ENCODE results near the gene SPTBN5. TPM values are rescaled to one million over a fixed set of nuclear protein-coding genes. Genes with fewer than 3 reads are reported as not detected.

SPTBN5 gene
- total RNA-seq (2014; rRNA removed; shearing (Covaris generic)), result 0.06 and 0.10 TPM in 2 replicates
- polyA plus RNA-seq (2014; cell fraction: nucleus; rRNA removed), result 0.57 and 0.98 TPM in 2 replicates

DNA sequence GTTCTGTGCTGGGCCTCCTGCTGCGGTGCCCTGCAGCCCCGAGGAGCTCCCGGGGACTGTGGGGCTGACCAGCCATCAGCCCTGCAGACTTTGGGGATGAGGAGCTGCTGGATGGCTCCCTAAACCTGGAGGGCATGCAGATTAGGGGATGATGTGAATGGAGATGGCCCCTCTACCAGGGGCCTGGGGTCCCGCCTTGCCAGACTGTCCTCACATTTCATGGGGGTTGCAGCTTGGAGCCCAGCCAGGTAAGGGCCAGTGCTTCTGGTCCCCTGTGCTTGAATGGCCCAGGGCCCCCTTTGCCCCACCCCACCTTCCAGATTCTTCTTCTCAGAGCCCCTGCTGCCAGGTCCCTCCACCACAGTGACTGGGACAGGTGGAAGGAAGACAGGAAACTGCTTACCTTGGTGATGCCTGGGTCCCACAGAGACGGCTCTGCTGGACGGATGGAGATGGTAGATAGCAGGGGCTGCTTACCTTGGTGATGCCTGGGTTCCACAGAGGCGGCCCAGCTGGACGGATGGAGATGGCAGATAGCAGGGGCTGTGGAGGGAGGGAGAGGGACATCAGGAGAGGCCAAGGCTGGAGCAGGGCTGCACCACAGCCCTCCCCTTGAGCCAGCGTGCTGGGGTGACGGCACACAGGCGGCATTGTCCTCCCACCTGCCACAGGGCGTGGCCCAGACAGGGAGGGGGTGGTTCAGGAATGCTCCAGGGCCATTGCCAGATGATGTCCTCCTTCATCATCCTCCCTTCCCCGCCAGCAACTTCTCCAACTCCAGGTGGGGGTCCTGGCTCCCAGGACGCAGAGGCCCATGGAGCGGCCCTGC, at the start of gene SPTBN5:
TSS of gene SPTBN5 (minus strand) at position 632 of the 829 bp plus-strand sequence. CDS start at position 76, 556 bp downstream.
- DNase-seq (ENCODE audit: extremely low read depth, low read depth), result no peak

DNA sequence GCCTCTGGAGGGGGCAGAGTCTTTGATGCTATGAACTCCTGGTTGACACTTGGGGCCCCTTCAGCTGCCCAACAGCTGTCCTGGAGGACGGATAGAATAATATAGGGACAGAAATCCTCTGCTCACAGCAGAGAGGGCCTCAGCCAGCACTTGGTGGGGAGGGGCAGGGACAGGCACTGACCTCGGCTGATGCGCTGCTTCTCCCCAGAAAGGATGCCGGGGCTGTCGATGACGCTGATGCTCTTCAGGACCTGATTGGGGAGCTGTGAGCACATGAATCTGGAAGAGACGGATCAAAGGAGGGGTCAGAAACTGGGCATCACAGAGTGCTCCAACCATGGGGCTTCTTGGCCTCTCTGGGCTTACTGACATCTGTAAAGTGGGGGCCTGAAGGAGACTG, 49.0 kb upstream of the SPTBN5 start:
- no peak for DNase-seq (ENCODE audit: extremely low read depth, low read depth)

DNA sequence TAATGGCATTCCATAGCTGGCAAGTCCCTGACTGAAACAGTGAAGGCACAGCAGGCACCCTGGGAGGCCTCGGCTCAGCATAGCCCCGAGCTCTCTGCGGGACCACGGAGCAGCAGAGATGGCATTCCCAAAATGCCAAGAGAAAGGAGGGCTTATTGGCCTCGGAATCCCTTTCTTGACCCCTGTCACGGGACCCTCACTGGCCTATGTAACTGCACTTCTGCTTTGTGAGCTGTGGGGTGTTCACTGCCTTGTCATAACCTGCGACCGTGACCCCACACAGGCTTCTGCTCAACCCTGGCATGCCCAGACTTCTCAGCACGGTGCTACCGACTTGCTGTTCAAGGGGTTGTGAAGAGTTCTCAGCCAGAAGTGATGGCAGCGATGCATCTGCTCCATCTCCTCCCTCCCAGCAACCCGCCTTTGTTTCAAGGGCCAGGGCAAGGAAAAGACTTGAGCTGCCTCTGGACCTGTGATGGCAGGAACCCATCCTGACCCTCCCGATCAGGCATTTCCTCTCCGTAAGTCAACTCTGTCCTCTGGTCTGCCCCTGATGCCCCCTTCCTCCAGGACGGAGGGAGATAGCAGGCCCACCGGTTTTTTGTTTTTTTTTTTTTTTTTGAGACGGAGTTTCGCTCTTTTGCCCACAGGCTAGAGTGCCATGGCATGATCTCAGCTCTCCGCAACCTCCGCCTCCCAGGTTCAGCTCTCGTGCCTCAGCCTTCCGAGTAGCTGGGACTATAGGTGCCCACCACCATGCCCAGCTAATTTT, 48.0 kb upstream of the SPTBN5 start:
- DNase-seq (ENCODE audit: extremely low read depth, low read depth), result no peak

DNA sequence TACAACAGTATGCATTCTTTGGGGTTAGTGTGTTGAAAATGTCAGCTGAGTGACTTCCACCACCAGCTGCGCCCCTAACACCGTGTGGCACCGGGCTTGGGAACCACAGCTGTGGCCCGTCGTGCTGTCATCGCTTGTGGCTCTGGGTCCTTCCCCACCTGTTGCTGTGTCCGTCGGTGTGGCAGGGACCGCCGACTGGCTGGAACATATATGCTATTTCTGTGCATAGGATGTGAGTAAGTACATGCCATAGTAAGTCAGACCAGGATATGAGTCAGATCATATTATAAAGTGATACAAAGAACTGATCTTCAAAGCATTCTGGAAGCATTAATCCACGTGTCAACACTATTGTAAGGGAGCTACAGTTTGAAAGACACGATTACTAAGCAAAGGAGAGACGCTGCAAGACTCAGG, 46.6 kb upstream of the SPTBN5 start:
- no peak for DNase-seq (ENCODE audit: extremely low read depth, low read depth)

DNA sequence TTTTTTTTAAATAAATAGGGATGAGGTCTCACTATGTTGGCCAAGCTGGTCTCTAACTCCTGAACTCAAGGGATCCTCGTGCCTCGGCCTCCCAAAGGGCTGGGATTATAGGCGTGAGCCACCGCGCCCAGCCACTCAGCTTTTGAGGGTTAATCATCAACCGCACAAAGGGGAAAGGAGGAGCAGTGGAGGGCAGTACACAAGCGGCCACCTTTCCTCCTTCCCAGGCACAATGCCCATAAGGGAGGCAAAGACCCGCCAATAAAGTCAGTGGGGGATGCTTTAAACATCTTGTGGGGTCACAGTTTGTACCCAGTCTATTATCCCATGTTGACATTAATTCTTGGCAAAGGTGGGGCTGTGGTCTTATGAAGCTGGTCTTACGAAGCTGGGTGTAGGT, 46.1 kb upstream of the SPTBN5 start:
- DNase-seq (ENCODE audit: extremely low read depth, low read depth), result no peak

DNA sequence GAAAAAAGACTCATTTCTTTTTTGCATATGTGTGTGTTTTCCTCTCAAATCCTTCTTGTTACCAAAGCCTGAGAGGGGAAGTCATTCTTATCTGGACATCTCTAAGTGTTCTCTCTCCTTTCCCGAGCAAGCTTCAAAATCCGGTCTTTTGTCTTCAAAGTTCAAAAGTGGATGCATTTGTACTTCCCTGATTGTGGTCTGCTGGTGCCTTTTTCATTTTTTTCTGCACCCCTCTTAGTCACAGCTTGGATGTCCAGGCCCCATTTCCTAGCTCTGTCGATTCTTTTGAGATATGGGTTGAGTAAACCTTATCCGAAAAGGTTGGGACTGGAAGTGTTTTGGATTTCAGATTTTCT, 43.7 kb upstream of the SPTBN5 start:
- DNase-seq (ENCODE audit: extremely low read depth, low read depth), result no peak

DNA sequence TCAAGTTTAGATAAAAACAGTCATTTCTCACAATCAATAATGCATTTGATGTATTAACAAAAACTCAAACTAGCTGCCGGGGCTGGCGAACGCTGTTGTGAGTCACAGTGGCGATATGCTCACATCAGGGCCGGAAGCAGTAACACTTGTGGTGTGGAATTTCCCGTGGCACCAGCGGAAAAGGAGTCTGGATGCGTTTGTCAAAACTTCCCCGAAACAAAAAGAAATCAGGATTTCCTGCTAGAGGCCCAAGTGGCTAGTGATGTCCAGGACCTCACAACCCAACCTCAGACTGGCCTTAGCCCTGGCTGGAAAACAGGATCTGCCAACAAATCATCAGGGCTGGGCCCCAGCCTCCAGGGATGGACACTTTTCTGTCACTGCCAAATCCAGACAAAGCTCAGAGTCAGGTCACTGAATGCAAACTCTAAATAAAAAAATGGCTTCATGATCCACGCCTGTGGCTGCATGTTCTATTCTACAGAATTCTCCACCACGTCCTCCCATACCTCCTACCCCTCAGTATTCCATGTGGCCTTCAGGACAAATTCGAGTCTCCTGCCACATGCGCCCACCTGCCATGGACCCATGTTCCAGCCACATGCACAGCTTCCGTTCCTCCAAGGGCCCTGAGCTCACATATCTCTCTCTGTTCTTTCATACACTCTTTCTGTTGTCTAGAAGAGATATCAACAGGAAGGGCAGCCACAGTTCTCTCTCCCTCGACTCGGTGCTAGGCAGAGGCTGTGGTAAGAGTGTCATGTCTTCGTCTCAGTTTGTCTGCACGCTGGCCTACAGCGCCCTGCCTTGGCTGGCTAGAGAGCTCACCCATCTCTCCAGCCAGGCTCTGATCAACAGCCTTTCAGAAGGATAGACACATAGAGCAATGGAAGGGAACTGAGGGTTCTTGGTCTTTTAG, 43.1 kb upstream of the SPTBN5 start:
- DNase-seq (ENCODE audit: extremely low read depth, low read depth), result no peak

DNA sequence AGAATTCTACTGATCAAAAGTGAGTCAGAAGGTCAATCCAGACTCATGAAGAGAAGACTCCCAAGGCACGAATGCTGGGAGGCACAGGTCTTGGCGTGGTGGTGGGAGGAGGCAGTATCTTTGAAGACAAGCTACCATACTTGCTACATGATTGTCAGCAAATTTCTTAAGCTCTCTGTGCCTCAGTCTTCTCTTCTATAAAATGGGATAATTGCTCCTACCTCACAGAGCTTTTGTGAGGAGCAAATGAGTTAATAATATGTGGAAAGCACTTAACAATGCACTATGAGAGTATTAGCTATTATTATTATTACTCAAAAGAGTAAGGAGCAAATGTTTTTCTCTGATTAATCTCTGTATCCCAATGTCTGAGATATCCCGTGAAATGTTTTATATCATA, 42.3 kb upstream of the SPTBN5 start:
- no peak for DNase-seq (ENCODE audit: extremely low read depth, low read depth)

DNA sequence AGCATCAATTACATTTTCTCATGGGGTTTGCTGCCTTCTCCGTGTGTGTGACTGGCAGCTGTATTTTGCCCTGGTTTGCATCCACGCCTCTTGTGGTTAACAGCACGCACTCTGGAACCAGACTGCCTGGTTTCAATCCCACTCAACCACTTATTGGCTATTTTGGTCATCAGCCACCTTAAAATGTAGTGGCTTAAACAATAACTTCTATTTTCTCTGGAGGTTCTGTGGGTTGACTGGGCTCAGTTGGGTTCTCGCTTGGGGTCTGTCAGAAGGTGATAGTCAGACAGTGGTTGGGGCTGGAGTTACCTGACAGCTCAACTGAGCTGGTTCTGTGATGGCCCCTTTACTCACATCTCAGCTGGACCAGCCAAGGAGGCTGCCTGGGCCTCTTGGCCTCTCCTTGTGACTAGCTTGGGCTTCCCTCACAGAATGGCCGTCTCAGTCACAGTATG, 41.7 kb upstream of the SPTBN5 start:
- DNase-seq (ENCODE audit: extremely low read depth, low read depth), result no peak

DNA sequence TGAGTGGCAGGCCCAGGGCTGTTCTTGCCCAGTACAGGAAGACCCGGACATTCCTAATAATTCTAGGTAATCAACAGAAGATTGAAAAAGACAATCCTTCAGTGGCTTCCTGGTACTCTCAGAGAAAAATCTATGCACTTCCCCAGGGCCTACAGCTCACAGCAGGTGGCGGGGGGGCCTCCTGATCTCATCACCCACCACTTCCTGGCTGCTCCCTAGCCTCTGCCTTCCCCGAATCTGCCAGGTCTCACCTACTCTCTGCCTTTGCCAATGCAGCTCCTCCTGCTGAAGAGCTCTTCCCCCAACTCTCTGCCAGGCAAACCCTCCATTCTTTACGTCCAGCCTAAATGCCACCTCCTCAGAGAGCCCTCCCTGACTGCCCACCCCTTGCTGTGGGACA, 41.0 kb upstream of the SPTBN5 start:
- no peak for DNase-seq (ENCODE audit: extremely low read depth, low read depth)

DNA sequence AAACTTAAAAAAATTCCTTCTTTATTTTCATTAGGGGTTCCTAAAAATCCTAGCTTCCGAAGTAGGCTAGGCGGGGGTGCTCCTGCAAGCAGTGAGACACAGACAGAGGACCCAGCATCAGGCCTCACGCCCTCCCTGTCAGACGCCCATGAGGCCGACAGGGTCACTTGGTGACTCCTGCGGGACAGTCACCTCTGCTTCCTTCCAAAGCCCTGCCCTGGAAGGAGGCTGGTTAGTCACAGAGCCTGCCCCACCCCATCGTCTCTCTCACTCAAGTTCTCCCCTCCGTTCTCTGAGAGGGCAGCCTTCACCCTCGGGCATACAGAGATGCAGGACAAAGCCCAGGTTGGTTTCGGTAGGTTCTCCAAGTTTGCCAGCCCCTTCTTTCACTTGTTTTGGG, 39.9 kb upstream of the SPTBN5 start:
- no peak for DNase-seq (ENCODE audit: extremely low read depth, low read depth)

DNA sequence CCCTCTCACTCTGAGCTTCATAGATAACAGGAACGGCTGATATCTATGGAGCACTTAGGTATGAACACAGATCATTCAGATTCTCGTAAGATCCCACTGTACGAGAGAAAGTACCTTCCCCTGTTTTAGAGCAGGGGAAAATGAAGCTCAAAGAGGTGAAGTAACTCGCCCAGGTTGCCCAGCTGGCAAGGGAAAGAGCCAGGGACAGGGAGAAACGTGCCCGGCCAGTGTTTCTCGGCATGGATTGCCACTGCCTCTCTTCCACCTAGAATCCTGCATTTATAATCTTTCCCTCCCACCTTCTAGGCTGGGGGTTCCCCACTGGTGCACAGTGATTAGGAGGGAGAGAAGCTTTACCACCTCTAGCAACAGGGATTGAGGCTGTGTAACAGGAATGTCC, 39.5 kb upstream of the SPTBN5 start:
- no peak for DNase-seq (ENCODE audit: extremely low read depth, low read depth)

DNA sequence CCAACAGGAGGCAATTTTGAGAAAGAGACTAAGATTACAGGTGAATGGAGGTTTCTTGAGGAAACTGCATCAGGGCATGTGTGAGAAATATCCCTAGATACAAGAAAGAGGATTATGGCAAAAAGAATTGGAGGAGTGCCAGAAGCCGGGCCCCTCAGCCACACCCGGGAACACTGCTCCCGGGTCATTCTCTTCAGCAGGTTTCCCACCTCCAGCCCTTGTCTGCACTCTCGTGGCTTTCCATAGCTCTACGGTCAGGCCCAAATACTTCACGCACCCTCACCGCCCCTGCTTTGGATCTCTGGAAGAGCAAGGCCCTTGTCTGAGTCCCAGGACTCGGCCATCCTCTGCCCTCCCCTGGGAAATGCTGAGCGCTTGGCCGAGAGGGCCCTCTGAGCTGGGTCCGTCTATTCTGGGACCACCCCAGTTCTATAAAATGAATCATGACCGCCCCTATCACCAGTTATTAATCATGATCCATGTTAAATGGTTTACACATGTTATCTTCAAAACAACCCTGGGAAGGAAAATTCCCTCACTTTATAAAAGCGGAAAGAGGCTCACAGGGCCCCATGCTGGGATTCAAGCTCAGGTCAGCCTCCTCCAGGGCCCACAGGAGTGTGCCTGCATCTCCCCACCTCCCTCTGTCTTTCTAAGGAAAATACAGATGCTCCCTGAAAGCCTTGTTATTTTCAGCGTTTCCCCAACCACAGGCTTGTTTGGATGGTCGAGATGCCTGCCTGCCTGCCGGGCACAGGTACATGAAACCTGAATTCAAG, 38.8 kb upstream of the SPTBN5 start:
- no peak for DNase-seq (ENCODE audit: extremely low read depth, low read depth)

DNA sequence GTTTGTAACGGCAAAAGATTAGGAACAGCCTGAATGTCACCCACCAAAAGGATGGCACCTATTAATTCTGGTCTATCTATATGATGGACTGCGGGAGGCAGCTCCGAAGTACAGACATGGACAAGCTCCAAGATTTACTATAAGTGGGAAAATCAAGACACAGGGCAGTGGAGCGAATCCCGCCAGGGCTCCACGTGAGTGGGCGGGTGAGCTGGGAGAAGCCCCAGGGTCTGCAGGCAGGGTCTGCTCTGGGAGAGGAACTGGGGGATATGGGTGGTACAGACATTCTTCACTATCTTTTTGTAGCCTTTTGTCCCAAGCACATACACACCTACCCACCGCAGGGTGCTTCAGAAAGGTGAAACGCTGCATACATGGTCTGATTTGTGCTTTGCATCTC, 38.2 kb upstream of the SPTBN5 start:
- no peak for DNase-seq (ENCODE audit: extremely low read depth, low read depth)

DNA sequence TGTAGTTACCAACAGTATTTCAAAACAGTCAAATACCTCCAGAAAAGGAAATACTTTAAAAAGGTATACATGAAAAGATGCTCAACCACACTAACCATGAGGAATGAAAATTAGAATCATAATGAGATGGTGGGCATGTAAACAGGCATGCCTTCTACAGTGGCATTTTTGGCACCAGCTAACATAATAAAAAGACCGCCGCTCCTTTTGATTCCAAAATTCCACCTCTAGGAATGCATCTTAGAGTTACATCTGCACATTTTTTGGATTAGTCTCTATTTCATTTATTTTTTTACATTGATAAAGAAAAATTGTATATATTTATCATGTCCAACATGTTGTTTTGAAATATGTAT, 37.0 kb upstream of the SPTBN5 start:
- no peak for DNase-seq (ENCODE audit: extremely low read depth, low read depth)

DNA sequence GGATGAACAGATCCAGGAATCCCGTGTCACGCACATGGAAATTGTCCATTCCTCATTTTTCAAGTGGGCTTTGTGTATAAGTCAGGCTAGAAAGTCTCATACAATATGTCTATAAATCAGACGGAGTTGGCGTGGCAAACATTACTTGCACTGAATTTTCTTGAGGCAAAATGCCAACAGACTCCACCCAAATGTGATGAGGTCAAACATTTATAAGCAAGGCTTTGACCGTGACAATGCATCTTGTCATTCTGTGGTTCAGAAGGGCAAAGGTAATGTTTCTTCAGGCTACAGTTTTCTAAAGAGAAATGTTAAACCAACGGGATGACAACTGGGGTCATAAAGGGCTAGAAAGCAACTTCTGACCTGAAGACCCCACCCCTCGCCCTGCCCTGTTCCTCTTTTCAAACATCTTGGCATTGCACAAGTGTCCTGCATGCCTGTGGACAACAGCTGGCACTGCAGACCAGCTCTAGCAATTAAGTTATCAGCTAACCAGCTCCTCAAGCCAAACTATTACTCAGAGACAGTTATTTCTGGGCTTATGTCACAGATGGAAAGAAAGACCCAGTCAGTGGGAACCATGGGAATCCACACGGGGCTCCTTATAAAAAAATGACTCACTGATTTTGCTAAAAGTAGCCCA, 36.5 kb upstream of the SPTBN5 start:
- DNase-seq (ENCODE audit: extremely low read depth, low read depth), result peak; percentile 88

DNA sequence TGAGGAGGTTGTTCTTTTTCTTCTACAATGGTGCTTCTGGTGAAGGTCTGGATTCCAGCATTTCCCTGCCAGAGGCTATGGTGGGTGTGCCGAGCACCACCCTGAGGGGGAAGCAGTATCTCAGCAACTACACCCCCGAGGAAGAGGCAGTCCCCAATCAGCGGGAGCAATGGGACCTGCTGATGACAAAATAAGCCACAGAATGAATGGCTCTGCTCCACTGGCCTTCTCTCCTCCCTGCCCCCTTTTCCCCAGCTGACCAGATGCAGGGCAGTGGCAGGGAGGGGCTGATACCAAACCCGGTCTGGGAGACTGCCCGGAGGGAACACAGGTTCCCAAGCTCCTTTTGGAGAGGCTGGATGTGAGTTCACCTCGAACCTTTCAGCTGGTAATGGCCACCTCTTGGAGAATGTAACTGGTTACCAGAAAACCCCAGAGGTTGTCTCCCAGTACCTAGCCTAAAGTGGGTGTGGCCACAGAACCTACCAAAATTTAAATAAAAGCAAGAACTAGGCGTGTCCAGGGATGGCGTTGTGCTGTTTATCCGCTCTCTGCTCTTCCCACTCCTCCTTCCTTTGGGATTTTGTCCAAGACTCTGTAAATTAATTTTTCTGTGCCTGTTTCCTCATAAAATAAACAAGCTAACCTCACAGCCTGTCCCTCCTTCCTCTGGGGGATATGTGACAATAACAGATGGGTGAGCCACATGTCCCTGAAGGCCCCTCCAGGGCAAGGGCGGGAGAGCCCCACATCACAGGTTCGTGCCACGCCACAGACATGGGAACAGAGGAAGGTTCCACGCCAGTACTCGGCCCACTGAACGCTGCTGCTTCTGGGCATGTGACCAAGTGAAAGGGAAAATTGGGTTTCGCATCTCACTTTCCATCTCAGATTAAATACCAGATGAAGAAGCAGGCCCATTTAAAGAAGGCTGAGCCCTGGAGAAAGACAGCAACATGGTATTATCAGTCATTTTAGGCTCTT, 35.1 kb upstream of the SPTBN5 start:
- peak; percentile 34 for DNase-seq (ENCODE audit: extremely low read depth, low read depth)

DNA sequence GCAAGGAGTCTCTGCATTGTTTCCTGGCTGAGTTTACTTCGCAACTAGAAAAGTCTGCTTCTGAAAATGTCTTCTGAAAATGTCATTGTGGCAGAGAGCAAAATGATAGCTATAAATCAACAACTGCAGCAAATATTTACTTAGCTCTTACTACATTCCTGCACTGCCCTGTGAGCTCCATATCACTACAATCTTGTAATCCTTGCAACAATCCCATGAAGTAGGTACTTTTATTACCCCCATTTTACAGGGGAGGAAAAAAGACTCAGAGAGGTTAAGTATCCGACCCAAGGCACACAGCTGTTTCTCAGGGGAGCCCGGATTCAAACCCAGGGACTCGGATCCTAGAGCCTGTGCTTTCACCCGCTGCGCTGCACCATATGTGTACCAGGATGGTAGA, 34.2 kb upstream of the SPTBN5 start:
- DNase-seq (ENCODE audit: extremely low read depth, low read depth), result peak; percentile 44

All from NCI-H460 (cell line).